Smooth muscle cell (in vitro differentiated cells): Measurements from ENCODE around the gene FKBP1C. TPM values are rescaled to one million over a fixed set of nuclear protein-coding genes. Genes with fewer than 3 reads are reported as not detected.
"Not testable (repeated sequence)": the region's sequence is repeated elsewhere in the genome, so short reads cannot be mapped to it uniquely, and the experiment has no call there.

Experiments used
- DNase-seq: peaks from one replicate; lab custom pipeline; 2025; ENCODE audit not compliant: unreplicated experiment; lab: John Stamatoyannopoulos, UW
- H2AFZ ChIP-seq: fragments of 200-600 bp; sonication (generic); 2 replicates; pipeline ENCODE4 v1.6.0; 2016; ENCODE audit warnings: antibody characterized with exemption, low read depth, mild to moderate bottlenecking
- H3F3A ChIP-seq: fragments of 200-600 bp; sonication (generic); 2 replicates; pipeline ENCODE4 v1.6.0; 2017; ENCODE audit warnings: antibody characterized with exemption, low read depth
- H3K27ac ChIP-seq: fragments of 200-600 bp; sonication (generic); 2 replicates; pipeline ENCODE4 v1.5.1; 2016; ENCODE audit warnings: low read depth, mild to moderate bottlenecking
- H3K27me3 ChIP-seq: fragments of 200-600 bp; sonication (generic); 2 replicates; pipeline ENCODE4 v1.6.1; 2016; ENCODE audit warnings: low read depth, mild to moderate bottlenecking
- H3K36me3 ChIP-seq: fragments of 200-600 bp; sonication (generic); 2 replicates; pipeline ENCODE4 v1.5.1; 2016; ENCODE audit warnings: low read depth
- H3K4me1 ChIP-seq: fragments of 200-600 bp; sonication (generic); 2 replicates; pipeline ENCODE4 v1.5.1; 2016; ENCODE audit warnings: low read depth
- H3K4me2 ChIP-seq: fragments of 200-600 bp; sonication (generic); 2 replicates; pipeline ENCODE4 v1.6.0; 2016; ENCODE audit warnings: mild to moderate bottlenecking
- H3K4me3 ChIP-seq: fragments of 200-600 bp; sonication (generic); 2 replicates; pipeline ENCODE4 v1.5.1; 2016; ENCODE audit warnings: mild to moderate bottlenecking
- H3K79me2 ChIP-seq: fragments of 200-600 bp; sonication (generic); 2 replicates; pipeline ENCODE4 v1.6.0; 2016; ENCODE audit warnings: low read depth, mild to moderate bottlenecking
- H3K9ac ChIP-seq: fragments of 200-600 bp; sonication (generic); 2 replicates; pipeline ENCODE4 v1.6.0; 2016; ENCODE audit warnings: low read depth
- H3K9me3 ChIP-seq: fragments of 200-600 bp; sonication (generic); replicated peaks from 2 replicates; pipeline ENCODE4 v1.5.1; 2016; ENCODE audit warnings: low read depth
- H4K20me1 ChIP-seq: fragments of 200-600 bp; sonication (generic); 2 replicates; pipeline ENCODE4 v1.6.0; 2016; ENCODE audit warnings: low read depth
- CTCF ChIP-seq: fragments of 200-600 bp; sonication (generic); IDR thresholded peaks from 2 replicates; pipeline ENCODE4 v1.5.1; 2017; ENCODE audit warnings: borderline replicate concordance, mild to moderate bottlenecking, antibody characterized with exemption; ENCODE audit not compliant: insufficient read depth, poor library complexity, severe bottlenecking
- WGBS: methylation state at CpG from one replicate; pipeline ENCODE4 v1.1.7; 2016; ENCODE audit warnings: low lambda C conversion rate; 5-methylcytosine and 5-hydroxymethylcytosine counted together
- polyA plus RNA-seq: library from polyadenylated mRNA; unstranded; fragments of >200 nt; fragmentation: Nextera tagmentation; extraction: Ambion mirVana; gene quantifications from 2 replicates; pipeline ENCODE4 v1.2.1, GENCODE V29; 2016
- total RNA-seq: library from RNA; depleted of rRNA; stranded (reverse); fragments of >200 nt; gene quantifications from 2 replicates; pipeline ENCODE4 v1.2.3, GENCODE V29; 2014

The FKBP1C gene
- total RNA-seq (0.22 TPM in 1 of 2 replicates, not detected in the other), polyA plus RNA-seq (0.32 and 0.45 TPM in 2 replicates)

- H3K4me3 ChIP-seq, H3K9me3 ChIP-seq, DNase-seq, H4K20me1 ChIP-seq, H3K36me3 ChIP-seq, H3K27ac ChIP-seq, H3K4me2 ChIP-seq, H3K4me1 ChIP-seq, H3K9ac ChIP-seq, H2AFZ ChIP-seq, H3K27me3 ChIP-seq, H3F3A ChIP-seq, H3K79me2 ChIP-seq: not testable (repeated sequence)
- 94% methylated on average over 27 of the region's 27 CpGs for WGBS
Observed at GRCh38 chr6:63211343-63211742, at the start of gene FKBP1C. TSS of gene FKBP1C (plus strand) at chr6:63211469.

- H3K4me3 ChIP-seq, H3K27ac ChIP-seq, H3K27me3 ChIP-seq, H2AFZ ChIP-seq, H3F3A ChIP-seq, H3K36me3 ChIP-seq, H3K4me2 ChIP-seq, H3K79me2 ChIP-seq, DNase-seq, H3K9me3 ChIP-seq, H3K9ac ChIP-seq, H3K4me1 ChIP-seq, H4K20me1 ChIP-seq: not testable (repeated sequence)
- WGBS: 93% methylated on average over 35 of the region's 37 CpGs
Observed at GRCh38 chr6:63164047-63164803, 47.0 kb upstream of the FKBP1C start.

- H2AFZ ChIP-seq: no peak overlapping the region
- H3K27me3 ChIP-seq: no peaks in the 10 kb centered on the region
- 89% methylated on average over 1 of the region's 1 CpG for WGBS
- no peak overlapping the region for H3K4me2 ChIP-seq
- no peak overlapping the region for H3K9ac ChIP-seq
- no peak overlapping the region for H3K27ac ChIP-seq
- no peak for DNase-seq
- no peak for TF ChIP-seq CTCF
- no peaks in the 10 kb centered on the region for H4K20me1 ChIP-seq
- no peaks in the 10 kb centered on the region for H3K79me2 ChIP-seq
- no peaks in the 10 kb centered on the region for H3K36me3 ChIP-seq
- H3K4me1 ChIP-seq: no peaks in the 10 kb centered on the region
- no peaks in the 10 kb centered on the region for H3K9me3 ChIP-seq
- H3F3A ChIP-seq: no peaks in the 10 kb centered on the region
- H3K4me3 ChIP-seq: no peak overlapping the region
Observed at GRCh38 chr6:63174173-63174572, 37.1 kb upstream of the FKBP1C start.

GRCh38 chr6:63176181-63176580 lies 35.1 kb upstream of the FKBP1C start:
- no peak for DNase-seq
- no peak overlapping the region for H3K9ac ChIP-seq
- H3K4me2 ChIP-seq: no peak overlapping the region
- no peak overlapping the region for H2AFZ ChIP-seq
- H3K79me2 ChIP-seq: no peaks in the 10 kb centered on the region
- no peak overlapping the region for H3K27ac ChIP-seq
- no peaks in the 10 kb centered on the region for H3K27me3 ChIP-seq
- no peaks in the 10 kb centered on the region for H4K20me1 ChIP-seq
- no peaks in the 10 kb centered on the region for H3K9me3 ChIP-seq
- H3K4me1 ChIP-seq: no peaks in the 10 kb centered on the region
- H3K4me3 ChIP-seq: no peak overlapping the region
- no peaks in the 10 kb centered on the region for H3K36me3 ChIP-seq
- 89% methylated on average over 5 of the region's 5 CpGs for WGBS
- TF ChIP-seq CTCF: no peak
- H3F3A ChIP-seq: no peaks in the 10 kb centered on the region

DNA sequence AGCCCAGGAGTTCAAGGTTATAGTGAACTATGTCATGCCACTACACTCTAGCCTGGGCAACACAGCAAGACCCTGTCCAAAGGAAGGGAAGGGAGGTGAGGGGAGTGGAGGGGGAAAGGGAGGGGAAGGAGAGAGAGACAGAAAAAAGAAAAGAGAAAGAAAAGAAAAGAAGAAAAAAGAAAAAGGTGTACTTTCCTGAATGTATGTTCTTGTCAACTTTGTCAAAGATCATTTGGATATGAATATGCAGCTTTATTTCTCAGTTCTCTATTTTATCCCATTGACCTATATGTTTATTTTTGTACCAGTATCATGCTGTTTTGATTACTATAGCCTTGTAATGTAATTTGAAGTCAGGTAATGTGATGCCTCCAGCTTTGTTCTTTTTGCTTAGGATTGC lies 30.9 kb upstream of the FKBP1C start:
- Histone ChIP-seq H2AFZ (no peak overlapping the region), H3K9me3 (no peaks in the 10 kb centered on the region), H3K4me3 (no peak overlapping the region), H3K4me1 (no peaks in the 10 kb centered on the region), H3K9ac (no peak overlapping the region), H4K20me1 (no peaks in the 10 kb centered on the region), H3K27me3 (no peaks in the 10 kb centered on the region), H3K4me2 (no peak overlapping the region), H3F3A (no peaks in the 10 kb centered on the region), H3K79me2 (no peaks in the 10 kb centered on the region), H3K36me3 (no peaks in the 10 kb centered on the region), H3K27ac (no peak overlapping the region)
- no peak for TF ChIP-seq CTCF
- no peak for DNase-seq
